ENCODE data around the gene SLC9A9. TPM values are rescaled to one million over a fixed set of nuclear protein-coding genes. Genes with fewer than 3 reads are reported as not detected.

The SLC9A9 gene
- total RNA-seq, 2 donors from 2014 or later, result 29.6 to 60.1 TPM

GRCh38 chr3:143604402-143605185, 243.7 kb downstream of the SLC9A9 start:
- ATAC-seq (ENCODE audit: insufficient number of reproducible peaks, low FRiP score, low read depth), result no peak

GRCh38 chr3:143603774-143604173, 244.5 kb downstream of the SLC9A9 start:
- Histone ChIP-seq H3K4me1 (ENCODE audit: control insufficient read depth in 1 of 2, low read depth in 2 of 2) (peaks cover 3 to 12% of the 10 kb centered on the region in 2 donors), H3K4me3 (no peak overlapping the region), H3K27me3 (replicated peaks; ENCODE audit: insufficient read depth) (no peaks in the 10 kb centered on the region), H3K27ac (no peak overlapping the region), H3K36me3 (no peaks in the 10 kb centered on the region), H3K9me3 (no peaks in the 10 kb centered on the region)
- ATAC-seq (ENCODE audit: insufficient number of reproducible peaks, low FRiP score, low read depth) (no peak), DNase-seq (ENCODE audit: low spot score) (no peak)
- no peak for TF ChIP-seq CTCF (IDR thresholded peaks at IDR 0.05)

More at GRCh38 chr3:143604402-143605185, 243.7 kb downstream of the SLC9A9 start:
- no peak for TF ChIP-seq CTCF (IDR thresholded peaks at IDR 0.05)
- Histone ChIP-seq H3K9me3 (no peaks in the 10 kb centered on the region), H3K36me3 (no peaks in the 10 kb centered on the region), H3K4me3 (no peak overlapping the region), H3K4me1 (ENCODE audit: control insufficient read depth in 1 of 2, low read depth in 2 of 2) (peaks cover 8 to 18% of the 10 kb centered on the region in 2 donors), H3K27me3 (replicated peaks; ENCODE audit: insufficient read depth) (no peaks in the 10 kb centered on the region), H3K27ac (no peak overlapping the region)
- no peak for DNase-seq (ENCODE audit: low spot score)

- Histone ChIP-seq H3K27me3 (replicated peaks; ENCODE audit: insufficient read depth) (no peaks in the 10 kb centered on the region), H3K9me3 (no peaks in the 10 kb centered on the region), H3K27ac (no peak overlapping the region), H3K4me3 (no peak overlapping the region), H3K36me3 (no peaks in the 10 kb centered on the region), H3K4me1 (ENCODE audit: control insufficient read depth in 1 of 2, low read depth in 2 of 2) (peaks cover 3 to 12% of the 10 kb centered on the region in 2 donors)
- no peak for ATAC-seq (ENCODE audit: insufficient number of reproducible peaks, low FRiP score, low read depth)
- DNase-seq (ENCODE audit: low spot score), result no peak
- TF ChIP-seq CTCF (IDR thresholded peaks at IDR 0.05), result no peak
Observed at GRCh38 chr3:143601723-143602484, 246.4 kb downstream of the SLC9A9 start.

- DNase-seq (ENCODE audit: low spot score), result no peak
- no peak overlapping the region for H3K27ac ChIP-seq
- ATAC-seq (ENCODE audit: insufficient number of reproducible peaks, low FRiP score, low read depth), result no peak
- no peak for TF ChIP-seq CTCF (IDR thresholded peaks at IDR 0.05)
- no peak overlapping the region for H3K4me3 ChIP-seq
- H3K36me3 ChIP-seq, result no peaks in the 10 kb centered on the region
- no peaks in the 10 kb centered on the region for H3K9me3 ChIP-seq
- H3K27me3 ChIP-seq (replicated peaks; ENCODE audit: insufficient read depth), result no peaks in the 10 kb centered on the region
- H3K4me1 ChIP-seq (ENCODE audit: control insufficient read depth in 1 of 2, low read depth in 2 of 2), result peaks cover 3 to 12% of the 10 kb centered on the region in 2 donors
Observed at GRCh38 chr3:143600756-143601718, 247.2 kb downstream of the SLC9A9 start.
